HG02623 (cell line): ENCODE results near the gene PEX26.

Experiments used
- ATAC-seq: cut with Tn5 transposase; IDR thresholded peaks from one replicate; pipeline ENCODE4 v1.9.1; 2021; ENCODE audit warnings: moderate library complexity; ENCODE audit not compliant: unreplicated experiment

The PEX26 gene

DNA sequence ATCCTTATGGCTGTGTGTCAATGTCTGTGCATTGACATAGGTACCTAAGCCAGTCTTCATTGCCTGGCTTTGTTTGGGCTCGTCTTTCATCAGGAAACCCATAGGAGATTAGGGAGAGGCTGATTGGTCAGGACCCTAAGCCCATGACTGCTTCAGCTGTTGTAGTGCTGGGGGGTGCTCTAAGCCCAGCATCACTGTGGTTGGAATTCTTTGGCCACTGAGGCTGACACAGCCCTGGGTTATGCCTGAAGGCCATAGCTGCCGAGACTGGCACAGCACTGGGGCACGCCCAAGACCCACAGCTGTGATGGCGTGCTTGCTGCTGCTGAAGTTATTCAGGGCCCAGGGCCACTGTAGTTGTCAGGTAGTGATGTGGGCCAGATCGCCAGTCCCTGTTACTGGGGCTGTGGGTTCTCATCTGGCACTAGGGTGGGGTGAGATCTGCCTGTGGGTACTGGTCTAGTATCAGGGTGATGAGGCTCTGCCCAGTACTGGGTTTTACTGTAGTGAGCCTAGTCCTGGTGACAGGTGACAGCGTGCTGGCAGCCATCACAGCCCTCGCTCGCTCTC, 77.1 kb downstream of the PEX26 start:
- ATAC-seq, result no peak
